HepG2 (cell line): ENCODE data around the gene TTC31. TPM values are rescaled to one million over a fixed set of nuclear protein-coding genes. Genes with fewer than 3 reads are reported as not detected.

Experiments
- CHD2 ChIP-seq: IDR thresholded peaks from 2 replicates; pipeline ENCODE4 v1.6.1; 2011; ENCODE audit warnings: low read depth, low read length, improper control_type of control experiment
- FOXJ3 ChIP-seq: sonication (generic); formaldehyde crosslinking; IDR thresholded peaks from 2 replicates; pipeline ENCODE4 v1.4.0; 2020; ENCODE audit warnings: missing genetic modification reagents, mild to moderate bottlenecking, borderline replicate concordance
- GATA4 ChIP-seq: sonication (generic); IDR thresholded peaks from 2 replicates; pipeline ENCODE4 v1.6.1; 2016; ENCODE audit warnings: antibody characterized with exemption, low read depth, borderline replicate concordance
- GATAD1 ChIP-seq: IDR thresholded peaks from 2 replicates; pipeline ENCODE4 v1.6.1; 2016; ENCODE audit warnings: missing genetic modification reagents, missing compliant biosample characterization
- GZF1 ChIP-seq: sonication (generic); formaldehyde crosslinking; IDR thresholded peaks from 2 replicates; pipeline ENCODE4 v1.5.1; 2020; ENCODE audit warnings: mild to moderate bottlenecking, missing genetic modification reagents
- HDAC1 ChIP-seq: sonication (generic); formaldehyde crosslinking; IDR thresholded peaks from 2 replicates; pipeline ENCODE4 v1.5.1; 2020; ENCODE audit warnings: mild to moderate bottlenecking, missing genetic modification reagents
- IRX3 ChIP-seq: sonication (generic); formaldehyde crosslinking; IDR thresholded peaks from 2 replicates; pipeline ENCODE4 v1.8.1; 2023; ENCODE audit warnings: mild to moderate bottlenecking, low read depth, missing genetic modification reagents, borderline replicate concordance
- JARID2 ChIP-seq: sonication (generic); formaldehyde crosslinking; IDR thresholded peaks from 2 replicates; pipeline ENCODE4 v1.8.1; 2023; ENCODE audit warnings: missing genetic modification reagents, inconsistent platforms; ENCODE audit not compliant: insufficient replicate concordance
- MAZ ChIP-seq, 2 experiments: sonication (generic) in 1 of 2; formaldehyde crosslinking in 1 of 2; IDR thresholded peaks; 2 replicates each; pipeline versions ENCODE4 v1.5.0 to v1.6.1; 2012 to 2020; ENCODE audit warnings: low read depth in 2 of 2, mild to moderate bottlenecking in 2 of 2, borderline replicate concordance in 1 of 2, improper control_type of control experiment in 1 of 2, low read length in 1 of 2, missing genetic modification reagents in 1 of 2, moderate library complexity in 1 of 2
- MEIS2 ChIP-seq: sonication (generic); formaldehyde crosslinking; IDR thresholded peaks from 2 replicates; pipeline ENCODE4 v1.9.0; 2021; ENCODE audit warnings: mild to moderate bottlenecking, missing genetic modification reagents
- MTF1 ChIP-seq: sonication (generic); formaldehyde crosslinking; IDR thresholded peaks from 2 replicates; pipeline ENCODE4 v1.5.0; 2020; ENCODE audit warnings: missing genetic modification reagents
- MXD1 ChIP-seq: sonication (generic); formaldehyde crosslinking; IDR thresholded peaks from 2 replicates; pipeline ENCODE4 v1.4.0; 2020; ENCODE audit warnings: mild to moderate bottlenecking, missing genetic modification reagents
- NFKB2 ChIP-seq: sonication (generic); formaldehyde crosslinking; IDR thresholded peaks from 2 replicates; pipeline ENCODE4 v1.4.0; 2020; ENCODE audit warnings: missing genetic modification reagents, borderline replicate concordance
- POGZ ChIP-seq: sonication (generic); formaldehyde crosslinking; IDR thresholded peaks from 2 replicates; pipeline ENCODE4 v1.4.0; 2020; ENCODE audit warnings: mild to moderate bottlenecking, missing genetic modification reagents
- SP1 ChIP-seq, 2 experiments: fragments of 450-650 bp in 1 of 2; sonication (generic) in 1 of 2; formaldehyde crosslinking in 1 of 2; IDR thresholded peaks; 2 replicates each; pipeline versions ENCODE4 v1.4.0 to v1.6.1; 2016 to 2020; ENCODE audit warnings: missing genetic modification reagents in 1 of 2
- TCF7 ChIP-seq: sonication (generic); IDR thresholded peaks from 2 replicates; pipeline ENCODE4 v1.6.1; 2016; ENCODE audit warnings: antibody characterized with exemption, low read depth
- ZBTB25 ChIP-seq: IDR thresholded peaks from 2 replicates; pipeline ENCODE4 v1.6.1; 2018; ENCODE audit warnings: missing genetic modification reagents
- ZNF230 ChIP-seq: sonication (generic); formaldehyde crosslinking; IDR thresholded peaks from 2 replicates; pipeline ENCODE4 v1.4.0; 2020; ENCODE audit warnings: mild to moderate bottlenecking, missing genetic modification reagents
- ZNF530 ChIP-seq: sonication (generic); formaldehyde crosslinking; IDR thresholded peaks from 2 replicates; pipeline ENCODE4 v1.5.0; 2020; ENCODE audit warnings: low read depth, mild to moderate bottlenecking, missing genetic modification reagents
- ZNF557 ChIP-seq: sonication (generic); formaldehyde crosslinking; IDR thresholded peaks from 2 replicates; pipeline ENCODE4 v1.4.0; 2020; ENCODE audit warnings: missing genetic modification reagents
- ZNF569 ChIP-seq: sonication (generic); formaldehyde crosslinking; IDR thresholded peaks from 2 replicates; pipeline ENCODE4 v1.5.0; 2020; ENCODE audit warnings: mild to moderate bottlenecking, missing genetic modification reagents, moderate library complexity, borderline replicate concordance
- ZNF678 ChIP-seq: sonication (generic); formaldehyde crosslinking; IDR thresholded peaks from 2 replicates; pipeline ENCODE4 v1.4.0; 2020; ENCODE audit warnings: mild to moderate bottlenecking, missing genetic modification reagents
- ZNF776 ChIP-seq: sonication (generic); formaldehyde crosslinking; IDR thresholded peaks from 2 replicates; pipeline ENCODE4 v1.4.0; 2020; ENCODE audit warnings: mild to moderate bottlenecking, missing genetic modification reagents
- ZNF891 ChIP-seq: sonication (generic); formaldehyde crosslinking; IDR thresholded peaks from 2 replicates; pipeline ENCODE4 v1.5.0; 2020; ENCODE audit warnings: mild to moderate bottlenecking, missing genetic modification reagents
- ZXDC ChIP-seq: sonication (generic); formaldehyde crosslinking; IDR thresholded peaks from 2 replicates; pipeline ENCODE4 v1.5.0; 2020; ENCODE audit warnings: mild to moderate bottlenecking, missing genetic modification reagents
- polyA plus RNA-seq, 8 experiments: library from polyadenylated mRNA; depleted of rRNA in 3 of 8; stranded (reverse) in 7 of 8; unstranded in 1 of 8; fragments of >200 nt; fragmentation: Illumina TruSeq in 4 of 8; extraction: Trizol in 4 of 8; gene quantifications; 2 replicates each; pipeline versions ENCODE4 v1.2.1 to v1.2.3, GENCODE V29; 2011 to 2016; ENCODE audit warnings: low read depth in 4 of 8, missing spikeins in 1 of 8, mixed read lengths in 1 of 8; ENCODE audit not compliant: insufficient read depth in 1 of 8
- total RNA-seq, 5 experiments: library from RNA; depleted of rRNA; stranded (reverse); fragments of >200 nt; fragmentation: Illumina TruSeq; extraction: Trizol; gene quantifications; 2 replicates each; pipeline ENCODE4 v1.2.3, GENCODE V29; 2016; ENCODE audit warnings: low read depth in 1 of 5
- TF ChIP-seq, protein P1 (sequence below): sonication (generic); formaldehyde crosslinking; IDR thresholded peaks from 2 replicates; pipeline ENCODE4 v1.9.0; 2021; ENCODE audit warnings: missing genetic modification reagents, borderline replicate concordance

Gene TTC31
- total and polyA plus RNA-seq, 2 of the 13 experiments (the other 11 are each of a cell fraction or from before 2014, with no cell fraction given), result 28.3 to 39.5 TPM

GRCh38 chr2:74502147-74502719 lies 19.4 kb downstream of the TTC31 start (continued):
- no peak for TF ChIP-seq ZNF776 (CRISPR knock-in tag)
- peak; percentile 83 for TF ChIP-seq HDAC1 (CRISPR knock-in tag)
- no peak for TF ChIP-seq ZXDC (CRISPR knock-in tag)
- no peak for TF ChIP-seq ZNF530 (CRISPR knock-in tag)
- TF ChIP-seq ZBTB25 (CRISPR knock-in tag), result peak; percentile 88
- TF ChIP-seq TCF7, result 0 out of 2 replicates have a peak, but pooled peaks have one; percentile 11
- no peak for TF ChIP-seq FOXJ3
- peak; percentile 17 for TF ChIP-seq ZNF678 (CRISPR knock-in tag)
- TF ChIP-seq MTF1 (CRISPR knock-in tag), result no peak
- TF ChIP-seq GZF1, result no peak
- no peak for TF ChIP-seq MEIS2
- TF ChIP-seq ZNF569 (CRISPR knock-in tag), result peak; percentile 94; the same call in 1 of the 2 replicates
- TF ChIP-seq GATA4, result peak; percentile 82
- TF ChIP-seq SP1 (IDR thresholded peaks at IDR 0.05), result no peak
- peak; percentile 68; the same call in 1 of the 2 replicates for TF ChIP-seq SP1 (CRISPR knock-in tag; IDR thresholded peaks at IDR 0.05)
- TF ChIP-seq, protein P1, sequence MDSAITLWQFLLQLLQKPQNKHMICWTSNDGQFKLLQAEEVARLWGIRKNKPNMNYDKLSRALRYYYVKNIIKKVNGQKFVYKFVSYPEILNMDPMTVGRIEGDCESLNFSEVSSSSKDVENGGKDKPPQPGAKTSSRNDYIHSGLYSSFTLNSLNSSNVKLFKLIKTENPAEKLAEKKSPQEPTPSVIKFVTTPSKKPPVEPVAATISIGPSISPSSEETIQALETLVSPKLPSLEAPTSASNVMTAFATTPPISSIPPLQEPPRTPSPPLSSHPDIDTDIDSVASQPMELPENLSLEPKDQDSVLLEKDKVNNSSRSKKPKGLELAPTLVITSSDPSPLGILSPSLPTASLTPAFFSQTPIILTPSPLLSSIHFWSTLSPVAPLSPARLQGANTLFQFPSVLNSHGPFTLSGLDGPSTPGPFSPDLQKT (CRISPR knock-in tag), result no peak
- no peak for TF ChIP-seq NFKB2 (CRISPR knock-in tag)
- no peak for TF ChIP-seq ZNF891 (CRISPR knock-in tag)
- TF ChIP-seq POGZ, result no peak
- no peak for TF ChIP-seq IRX3 (CRISPR knock-in tag)
- peak; percentile 72; the same call in 1 of the 2 replicates for TF ChIP-seq ZNF557 (CRISPR knock-in tag)
- TF ChIP-seq JARID2 (CRISPR knock-in tag), result no peak
- peak; percentile 82; the same call in 1 of the 2 replicates for TF ChIP-seq MAZ (IDR thresholded peaks at IDR 0.05; ENCODE audit: borderline replicate concordance, low read depth, low read length)
- TF ChIP-seq MAZ (CRISPR knock-in tag; IDR thresholded peaks at IDR 0.05; ENCODE audit: low read depth), result peak; percentile 48; the same call in 1 of the 2 replicates
- peak; percentile 77 for TF ChIP-seq GATAD1 (CRISPR knock-in tag)
- no peak for TF ChIP-seq MXD1 (CRISPR knock-in tag)
- TF ChIP-seq CHD2, result no peak; the same call in none of the 2 replicates
- TF ChIP-seq ZNF230 (CRISPR knock-in tag), result no peak
